Effector CD8-positive, alpha-beta T cell (primary cell): ENCODE results near the gene ATP1A1.

Experiments used
- DNase-seq: peaks from one replicate; lab custom pipeline; 2025; lab: John Stamatoyannopoulos, UW

Gene ATP1A1

DNA sequence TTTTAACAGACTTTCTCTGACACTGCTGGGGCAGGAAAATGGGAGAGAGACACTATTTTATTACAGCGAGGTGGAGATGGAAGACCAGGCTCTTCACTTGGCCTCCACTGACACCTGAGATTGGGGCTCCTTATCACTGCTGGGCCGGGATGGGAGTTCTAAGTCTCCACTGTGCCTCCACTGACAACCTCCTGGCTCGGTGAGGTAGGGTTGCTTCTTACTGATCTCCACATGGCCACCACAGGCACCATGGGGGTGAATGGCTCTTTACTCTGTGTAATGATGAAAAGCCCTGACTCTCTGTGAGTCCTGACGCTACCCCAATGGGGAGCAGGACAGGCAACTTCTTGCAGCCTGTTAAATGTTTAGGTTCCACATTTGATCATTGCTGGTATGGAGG lies 67.7 kb downstream of the ATP1A1 start:
- no peak for DNase-seq

DNA sequence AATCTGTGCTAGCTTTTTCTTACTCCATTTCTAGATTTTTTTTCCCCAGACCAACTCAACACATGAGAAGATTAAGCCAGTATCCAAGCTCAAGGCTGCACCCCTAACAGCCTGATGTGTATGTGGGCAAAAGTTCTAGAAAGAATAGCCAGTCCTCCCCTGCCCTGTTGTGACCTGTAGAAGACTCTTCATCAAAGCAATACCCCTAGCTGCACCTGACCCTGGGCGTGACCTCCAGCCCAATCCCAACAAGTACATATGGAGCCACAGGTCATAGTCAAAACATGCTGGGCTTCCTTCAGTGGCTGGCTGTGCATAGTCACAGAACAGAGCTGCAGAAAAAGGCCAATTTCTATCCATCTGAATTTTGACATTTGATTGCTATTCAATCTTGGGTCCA lies 72.5 kb downstream of the ATP1A1 start:
- DNase-seq: no peak

DNA sequence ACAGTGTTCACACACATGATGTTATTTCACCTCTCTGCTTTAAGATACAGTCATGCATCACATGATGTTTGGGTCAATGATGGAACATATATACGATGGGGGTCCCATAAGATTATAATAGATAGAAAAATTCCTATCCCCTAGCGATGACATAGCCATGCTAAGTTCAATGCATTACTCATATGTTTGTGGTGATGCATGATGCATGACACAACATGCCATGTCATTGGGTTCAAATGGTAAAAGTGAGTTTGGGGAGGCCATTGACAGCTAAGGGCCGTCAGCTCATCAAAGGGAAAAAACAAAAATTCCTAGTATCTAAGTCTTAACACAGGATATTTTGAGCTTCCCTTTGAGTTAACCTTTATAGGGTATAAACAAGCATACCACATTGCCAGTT lies 73.6 kb downstream of the ATP1A1 start:
- no peak for DNase-seq

DNA sequence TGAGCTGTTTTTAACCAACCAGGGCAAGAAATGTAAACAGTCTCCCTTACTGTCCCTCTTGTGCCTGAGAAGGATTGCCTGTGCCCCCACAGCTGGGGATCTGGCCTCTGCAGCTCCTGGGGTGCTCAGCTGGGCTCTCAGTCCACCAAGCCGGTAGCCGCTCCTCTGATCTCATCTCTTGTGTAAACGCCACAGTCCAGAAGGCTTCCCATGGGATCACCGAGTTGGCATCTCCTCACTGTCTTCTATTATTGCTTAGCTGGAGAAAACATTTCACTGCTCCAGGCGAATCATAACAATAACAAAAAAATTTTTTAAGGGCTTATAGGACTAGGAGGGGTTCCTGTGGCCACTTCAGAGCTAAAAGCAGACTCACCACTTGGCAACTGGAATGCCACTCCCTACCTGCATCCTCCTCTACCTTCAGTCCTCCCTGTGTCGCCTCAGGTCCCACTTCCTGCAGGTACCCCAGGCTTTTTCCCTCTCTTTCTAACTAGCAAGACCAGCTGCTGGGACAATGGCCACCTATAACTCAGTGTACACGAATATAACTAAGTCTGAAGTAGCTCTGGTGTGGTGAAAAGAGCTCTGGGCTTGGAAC lies 75.8 kb downstream of the ATP1A1 start:
- no peak for DNase-seq

DNA sequence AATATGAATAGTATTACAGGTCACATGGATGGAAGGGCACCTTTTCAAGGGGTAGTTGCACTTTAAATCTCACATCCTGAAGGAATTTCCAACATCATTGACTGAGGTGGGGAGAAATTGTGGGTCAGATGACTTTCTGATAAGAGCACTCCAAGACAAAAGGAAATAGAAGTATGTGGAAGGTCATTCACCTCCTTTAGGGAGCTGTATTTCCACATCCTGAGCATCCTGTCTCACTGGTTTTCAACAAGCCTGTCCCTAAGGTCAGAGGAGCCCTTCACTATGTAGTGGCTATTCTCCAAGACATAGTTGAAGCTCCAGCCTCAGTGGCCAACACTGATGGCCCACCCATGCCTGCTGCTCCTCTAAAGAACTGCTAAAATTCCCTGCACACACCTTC lies 76.5 kb downstream of the ATP1A1 start:
- DNase-seq: no peak

DNA sequence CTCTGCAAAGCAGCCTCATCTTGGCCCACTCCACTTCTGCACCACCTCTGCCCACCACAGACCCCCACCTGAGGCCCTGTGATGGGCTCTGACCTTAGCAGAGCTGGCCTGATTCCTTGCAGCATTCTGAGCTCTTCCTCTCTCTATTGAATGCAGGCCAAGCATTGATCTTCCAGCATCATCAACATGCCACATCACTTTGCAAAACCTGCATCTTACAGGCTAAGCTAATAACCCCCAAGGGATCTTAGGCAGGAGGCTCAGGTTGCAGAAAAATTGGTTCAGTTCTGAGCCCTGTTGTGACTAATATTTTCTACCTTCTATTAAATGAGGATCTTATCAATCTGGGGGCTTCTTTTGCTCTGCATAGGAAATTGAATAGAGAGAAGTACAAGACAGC lies 78.7 kb downstream of the ATP1A1 start:
- no peak for DNase-seq

DNA sequence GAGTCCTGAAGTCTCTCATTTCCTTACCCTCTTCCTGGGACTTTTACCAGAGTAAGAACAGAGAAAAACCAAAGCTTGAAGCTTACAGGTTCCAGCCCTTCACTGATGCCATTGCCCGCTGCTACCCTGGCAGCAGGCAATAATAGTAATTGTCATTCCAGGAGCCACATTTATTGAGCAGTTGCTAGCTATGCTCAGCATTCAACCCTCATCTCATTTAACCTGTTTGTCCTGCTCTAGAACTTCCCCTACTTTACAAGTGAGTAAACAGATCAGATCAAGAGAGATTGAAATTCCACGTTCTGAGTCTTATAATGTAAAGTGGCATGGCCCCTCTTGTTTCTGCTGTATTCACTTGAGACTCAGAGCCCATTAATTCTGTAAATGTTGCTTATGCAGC lies 80.4 kb downstream of the ATP1A1 start:
- DNase-seq: no peak

DNA sequence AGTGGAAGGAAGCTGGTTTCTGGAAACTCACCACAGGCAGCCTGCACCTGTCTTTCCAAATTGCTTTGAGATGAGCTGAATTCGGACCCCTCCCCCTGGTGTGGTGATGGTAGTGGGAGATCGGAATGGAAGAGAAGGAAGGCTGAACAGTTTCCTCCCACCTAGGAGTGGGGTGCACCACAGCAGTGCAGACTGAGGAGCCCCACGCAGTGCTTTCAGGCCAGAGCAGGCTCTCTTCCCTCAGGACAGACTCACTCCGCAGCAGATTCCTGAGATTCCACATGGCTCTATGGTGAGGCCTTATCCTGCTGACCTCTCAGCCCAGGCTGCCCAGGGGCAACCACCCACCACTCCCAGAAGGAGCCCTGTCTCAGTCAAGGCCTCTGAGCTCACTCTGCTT lies 80.9 kb downstream of the ATP1A1 start:
- DNase-seq: no peak
